ENCODE measurements around the gene CNOT6L. TPM values are rescaled to one million over a fixed set of nuclear protein-coding genes. Genes with fewer than 3 reads are reported as not detected.
"Not testable (repeated sequence)": the region's sequence is repeated elsewhere in the genome, so short reads cannot be mapped to it uniquely, and the experiment has no call there.

The CNOT6L gene
- polyA plus RNA-seq: 6.5 to 12.0 TPM (median 9.5 TPM) in 3 replicates
- polyA plus RNA-seq (2011; ENCODE audit: low read depth): 15.3 TPM
- polyA plus RNA-seq (2011; cell fraction: cytosol; rRNA removed): 5.9 and 11.9 TPM in 2 replicates
- 9.5 and 11.4 TPM in 2 replicates for polyA plus RNA-seq (2011; cell fraction: nucleus; rRNA removed)
- polyA plus RNA-seq (2012; ENCODE audit: low replicate concordance): 10.7 and 14.2 TPM in 2 replicates
- 21.6 to 49.1 TPM (median 22.3 TPM) in 3 replicates for polyA minus RNA-seq
- polyA minus RNA-seq (2011; cell fraction: cytosol; rRNA and poly(A)+ RNA removed): 8.2 TPM
- 11.7 and 27.5 TPM in 2 replicates for polyA minus RNA-seq (2011; cell fraction: nucleus; rRNA and poly(A)+ RNA removed)

DNA sequence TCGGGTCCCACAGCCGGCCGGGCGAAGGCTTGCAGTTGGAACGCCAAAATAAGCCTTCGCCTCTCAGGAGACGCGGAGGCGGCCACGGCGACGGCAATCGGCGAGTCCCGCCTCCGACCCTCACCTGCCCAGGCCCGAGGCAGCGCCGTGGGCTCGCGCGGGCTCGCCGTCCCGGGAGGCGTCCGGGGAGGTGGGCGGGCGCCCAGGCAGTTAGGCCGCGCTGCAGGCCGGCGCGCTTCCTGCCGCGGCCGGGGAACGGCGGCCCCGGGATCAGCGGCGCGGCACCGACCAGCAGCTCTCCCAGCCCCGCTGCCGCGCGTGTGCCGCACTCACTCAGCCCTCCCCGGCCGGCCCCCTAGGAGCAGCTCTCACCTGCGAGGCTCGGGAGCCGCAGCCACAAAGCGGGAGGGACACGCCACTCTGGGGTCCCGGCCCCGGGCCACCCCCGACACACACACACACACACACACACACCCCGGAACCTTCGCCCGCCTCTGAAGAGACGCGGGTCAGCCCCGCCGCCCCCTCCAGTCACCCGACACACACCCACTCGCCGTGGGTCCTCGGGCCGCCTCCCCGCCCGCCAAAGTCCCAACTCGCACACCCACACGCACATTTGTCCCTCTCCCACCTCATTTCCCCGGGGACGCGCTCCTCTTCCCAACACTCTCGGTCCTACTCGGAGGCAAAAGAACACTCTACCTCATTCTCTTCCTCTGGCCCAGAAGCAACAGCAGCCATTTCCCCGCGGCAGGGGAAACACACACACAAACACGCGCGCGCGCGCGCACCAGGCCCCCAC, at the start of gene CNOT6L:
CNOT6L (minus strand) TSS at position 767 of the 802 bp plus-strand sequence; CDS start at position 707, 60 bp downstream.
- Histone ChIP-seq H3K4me3 (ENCODE audit: control insufficient read depth in 2 of 3, extremely low read depth in 1 of 3, insufficient read depth in 2 of 3, low read depth in 1 of 3, low read length in 3 of 3) (peak within 1 kb of the TSS; percentile 82 to 93 (median 86)), H4K20me1 (ENCODE audit: control insufficient read depth, extremely low read depth, insufficient read depth, low read length) (no peaks in the 10 kb centered on the region), H3K79me2 (ENCODE audit: control insufficient read depth, insufficient read depth, low read length) (peaks cover 45% of the 10 kb centered on the region), H3K27ac (ENCODE audit: control insufficient read depth, insufficient read depth, low read length) (peak within 1 kb of the TSS; percentile 91), H3K4me2 (ENCODE audit: control insufficient read depth, extremely low read depth, insufficient read depth, low read depth, low read length) (peak within 1 kb of the TSS; percentile 87), H3K36me3 (ENCODE audit: control insufficient read depth in 2 of 2, extremely low read depth in 1 of 2, insufficient read depth in 2 of 2, low read length in 2 of 2) (no peaks in the 10 kb centered on the region), H3K9me3 (ENCODE audit: control insufficient read depth, low read depth, low read length) (no peaks in the 10 kb centered on the region), H2AFZ (ENCODE audit: control insufficient read depth, low read length) (peak within 1 kb of the TSS; percentile 96), H3K27me3 (ENCODE audit: control insufficient read depth, extremely low read depth, insufficient read depth, low read length) (no peaks in the 10 kb centered on the region), H3K9me1 (ENCODE audit: control insufficient read depth, extremely low read depth, insufficient read depth, low read length) (no peaks in the 10 kb centered on the region), H3K9ac (ENCODE audit: control insufficient read depth, extremely low read depth, insufficient read depth, low read length) (peak within 1 kb of the TSS; percentile 92), H3K4me1 (ENCODE audit: control insufficient read depth, extremely low read depth, insufficient read depth, low read length) (peaks cover 19% of the 10 kb centered on the region)
- no peak for TF ChIP-seq EZH2 (IDR thresholded peaks at IDR 0.05; ENCODE audit: low read length)
- TF ChIP-seq, protein P1, sequence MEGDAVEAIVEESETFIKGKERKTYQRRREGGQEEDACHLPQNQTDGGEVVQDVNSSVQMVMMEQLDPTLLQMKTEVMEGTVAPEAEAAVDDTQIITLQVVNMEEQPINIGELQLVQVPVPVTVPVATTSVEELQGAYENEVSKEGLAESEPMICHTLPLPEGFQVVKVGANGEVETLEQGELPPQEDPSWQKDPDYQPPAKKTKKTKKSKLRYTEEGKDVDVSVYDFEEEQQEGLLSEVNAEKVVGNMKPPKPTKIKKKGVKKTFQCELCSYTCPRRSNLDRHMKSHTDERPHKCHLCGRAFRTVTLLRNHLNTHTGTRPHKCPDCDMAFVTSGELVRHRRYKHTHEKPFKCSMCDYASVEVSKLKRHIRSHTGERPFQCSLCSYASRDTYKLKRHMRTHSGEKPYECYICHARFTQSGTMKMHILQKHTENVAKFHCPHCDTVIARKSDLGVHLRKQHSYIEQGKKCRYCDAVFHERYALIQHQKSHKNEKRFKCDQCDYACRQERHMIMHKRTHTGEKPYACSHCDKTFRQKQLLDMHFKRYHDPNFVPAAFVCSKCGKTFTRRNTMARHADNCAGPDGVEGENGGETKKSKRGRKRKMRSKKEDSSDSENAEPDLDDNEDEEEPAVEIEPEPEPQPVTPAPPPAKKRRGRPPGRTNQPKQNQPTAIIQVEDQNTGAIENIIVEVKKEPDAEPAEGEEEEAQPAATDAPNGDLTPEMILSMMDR (optimal IDR thresholded peaks at IDR 0.05 in 1 of 3, IDR thresholded peaks at IDR 0.05 in 1 of 3, conservative IDR thresholded peaks at IDR 0.05 in 1 of 3; ENCODE audit: extremely low read depth in 1 of 3, insufficient read depth in 2 of 3, low read length in 3 of 3): no peak
- dilution Hi-C loops (cut with MboI; ENCODE audit: extremely low pct_ligation_motif_present, low sequenced_read_pairs): no loop called here
- DNase-seq (ENCODE audit: low read depth, low spot score) (no peak), FAIRE-seq (no peak)

DNA sequence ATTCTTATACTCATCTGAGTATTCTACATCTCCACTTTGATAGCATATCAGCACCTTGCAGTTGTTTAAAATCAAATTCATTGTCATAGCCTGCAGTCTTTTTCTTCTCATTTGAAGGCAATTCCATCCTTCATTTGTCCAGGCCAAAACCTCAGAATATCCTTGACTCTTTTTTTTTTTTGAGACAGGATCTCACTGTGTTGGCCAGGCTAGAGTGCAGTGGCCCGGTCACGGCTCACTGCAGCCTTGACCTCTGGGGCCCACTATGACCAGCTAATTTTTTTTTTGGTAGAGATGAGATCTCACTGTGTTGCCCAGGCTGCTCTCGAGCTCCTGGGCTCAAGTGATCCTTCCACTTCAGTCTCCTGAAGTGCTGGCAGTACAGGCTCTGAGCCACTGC, 46.1 kb upstream of the CNOT6L start:
- Histone ChIP-seq H3K9me3 (ENCODE audit: control insufficient read depth, low read depth, low read length) (no peaks in the 10 kb centered on the region), H3K4me3 (ENCODE audit: control insufficient read depth in 2 of 3, extremely low read depth in 1 of 3, insufficient read depth in 2 of 3, low read depth in 1 of 3, low read length in 3 of 3) (no peak overlapping the region), H2AFZ (ENCODE audit: control insufficient read depth, low read length) (no peak overlapping the region), H3K9ac (ENCODE audit: control insufficient read depth, extremely low read depth, insufficient read depth, low read length) (no peak overlapping the region), H3K79me2 (ENCODE audit: control insufficient read depth, insufficient read depth, low read length) (peaks cover 65% of the 10 kb centered on the region), H3K27me3 (ENCODE audit: control insufficient read depth, extremely low read depth, insufficient read depth, low read length) (no peaks in the 10 kb centered on the region), H3K27ac (ENCODE audit: control insufficient read depth, insufficient read depth, low read length) (no peak overlapping the region), H3K4me2 (ENCODE audit: control insufficient read depth, extremely low read depth, insufficient read depth, low read depth, low read length) (no peak overlapping the region), H3K36me3 (ENCODE audit: control insufficient read depth in 2 of 2, extremely low read depth in 1 of 2, insufficient read depth in 2 of 2, low read length in 2 of 2) (no peaks in the 10 kb centered on the region), H3K4me1 (ENCODE audit: control insufficient read depth, extremely low read depth, insufficient read depth, low read length) (peaks cover 13% of the 10 kb centered on the region), H4K20me1 (ENCODE audit: control insufficient read depth, extremely low read depth, insufficient read depth, low read length) (no peaks in the 10 kb centered on the region), H3K9me1 (ENCODE audit: control insufficient read depth, extremely low read depth, insufficient read depth, low read length) (no peaks in the 10 kb centered on the region)
- dilution Hi-C loops (cut with MboI; ENCODE audit: extremely low pct_ligation_motif_present, low sequenced_read_pairs): no loop called here
- no peak for FAIRE-seq
- TF ChIP-seq, protein P1 (optimal IDR thresholded peaks at IDR 0.05 in 1 of 3, IDR thresholded peaks at IDR 0.05 in 1 of 3, conservative IDR thresholded peaks at IDR 0.05 in 1 of 3; ENCODE audit: extremely low read depth in 1 of 3, insufficient read depth in 2 of 3, low read length in 3 of 3): no peak
- no peak for TF ChIP-seq EZH2 (IDR thresholded peaks at IDR 0.05; ENCODE audit: low read length)
- DNase-seq (ENCODE audit: low read depth, low spot score): no peak

DNA sequence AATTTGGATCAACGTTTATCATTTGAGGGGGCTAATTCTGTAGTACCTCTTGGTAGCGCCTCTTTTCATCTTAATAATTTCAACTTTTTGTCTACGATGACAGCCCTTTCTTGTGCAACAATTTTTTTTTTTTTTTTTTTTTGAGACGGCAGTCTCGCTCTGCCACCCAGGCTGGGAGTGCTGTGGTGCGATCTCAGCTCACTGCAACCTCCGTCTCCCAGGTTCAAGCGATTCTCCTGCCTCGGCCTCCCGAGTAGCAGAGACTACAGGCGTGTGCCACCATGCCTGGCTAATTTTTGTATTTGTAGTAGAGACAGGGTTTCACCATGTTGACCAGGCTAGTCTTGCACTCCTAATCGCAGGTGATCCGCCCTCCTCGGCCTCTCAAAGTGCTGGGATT, 44.2 kb upstream of the CNOT6L start:
- Histone ChIP-seq H3K27ac (ENCODE audit: control insufficient read depth, insufficient read depth, low read length) (peak overlapping the region; percentile 95), H3K4me3 (ENCODE audit: control insufficient read depth in 2 of 3, extremely low read depth in 1 of 3, insufficient read depth in 2 of 3, low read depth in 1 of 3, low read length in 3 of 3) (peak overlapping the region; percentile 63 to 98 (median 97)), H2AFZ (ENCODE audit: control insufficient read depth, low read length) (peak overlapping the region; percentile 99), H3K79me2 (ENCODE audit: control insufficient read depth, insufficient read depth, low read length) (peaks cover 47% of the 10 kb centered on the region), H3K9ac (ENCODE audit: control insufficient read depth, extremely low read depth, insufficient read depth, low read length) (peak overlapping the region; percentile 87), H3K4me1 (ENCODE audit: control insufficient read depth, extremely low read depth, insufficient read depth, low read length) (peaks cover 13% of the 10 kb centered on the region), H3K4me2 (ENCODE audit: control insufficient read depth, extremely low read depth, insufficient read depth, low read depth, low read length) (peak overlapping the region; percentile 77)
- H3K9me3 ChIP-seq (ENCODE audit: control insufficient read depth, low read depth, low read length); DNase-seq (ENCODE audit: low read depth, low spot score); FAIRE-seq; H3K9me1 ChIP-seq (ENCODE audit: control insufficient read depth, extremely low read depth, insufficient read depth, low read length); H4K20me1 ChIP-seq (ENCODE audit: control insufficient read depth, extremely low read depth, insufficient read depth, low read length); dilution Hi-C loops (cut with MboI; ENCODE audit: extremely low pct_ligation_motif_present, low sequenced_read_pairs); H3K36me3 ChIP-seq (ENCODE audit: control insufficient read depth in 2 of 2, extremely low read depth in 1 of 2, insufficient read depth in 2 of 2, low read length in 2 of 2); H3K27me3 ChIP-seq (ENCODE audit: control insufficient read depth, extremely low read depth, insufficient read depth, low read length): not testable (repeated sequence)

Data from keratinocyte (primary cell).